IMR-90 (cell line): Measurements from ENCODE around the gene ATG5. TPM values are rescaled to one million over a fixed set of nuclear protein-coding genes. Genes with fewer than 3 reads are reported as not detected.

ENCODE experiments used
- ATAC-seq: fragments of 200-7000 bp; cut with Tn5 transposase; 2 replicates; pipeline ENCODE4 v1.9.1; 2020; ENCODE audit warnings: low read depth, mild to moderate bottlenecking, moderate library complexity
- BruUV-seq: library from RNA; stranded (reverse); fragments of 400-500 nt; replicated peaks from 2 replicates; lab custom pipeline; 2021; lab: Mats Ljungman, UMichigan
- CTCF ChIA-PET: fragments of 300-600 bp; formaldehyde crosslinking; extraction: SDS; loops from one replicate; lab custom pipeline; 2021; ENCODE audit warnings: antibody characterized with exemption; lab: Yijun Ruan, JAX
- POLR2A ChIA-PET: fragments of 300-600 bp; sonication (Branson Sonifier 250); formaldehyde crosslinking; loops from one replicate; lab custom pipeline; 2022; ENCODE audit warnings: antibody characterized with exemption; ENCODE audit not compliant: unreplicated experiment; lab: Charles Lee
- DNase-seq: peaks from one replicate; pipeline ENCODE4 v3.0.0; 2013
- H2AFZ ChIP-seq: replicated peaks from 2 replicates; pipeline ENCODE3; 2013; ENCODE audit warnings: low read length, mild to moderate bottlenecking; ENCODE audit not compliant: poor library complexity
- H2AK5ac ChIP-seq: 2 replicates; pipeline ENCODE4 v1.6.1; 2013; ENCODE audit warnings: low read depth, low read length, inconsistent platforms
- H2AK9ac ChIP-seq: replicated peaks from 2 replicates; pipeline ENCODE3; 2013; ENCODE audit warnings: mild to moderate bottlenecking, low read depth, low read length, moderate library complexity; ENCODE audit not compliant: poor library complexity
- H2BK120ac ChIP-seq: 2 replicates; pipeline ENCODE4 v1.6.1; 2013; ENCODE audit warnings: low read depth, low read length, inconsistent platforms
- H2BK15ac ChIP-seq: 3 replicates; pipeline ENCODE4 v1.6.1; 2013; ENCODE audit warnings: low read depth, low read length, inconsistent platforms
- H2BK20ac ChIP-seq: 2 replicates; pipeline ENCODE4 v1.6.1; 2013; ENCODE audit warnings: low read depth, mild to moderate bottlenecking, inconsistent platforms, low read length, moderate library complexity
- H2BK5ac ChIP-seq: 2 replicates; pipeline ENCODE4 v1.6.1; 2013; ENCODE audit warnings: mild to moderate bottlenecking, low read depth, low read length, inconsistent platforms; ENCODE audit not compliant: poor library complexity, severe bottlenecking
- H3K14ac ChIP-seq: replicated peaks from 2 replicates; pipeline ENCODE4 v1.6.1; 2013; ENCODE audit warnings: low read depth, low read length, inconsistent platforms
- H3K18ac ChIP-seq: 2 replicates; pipeline ENCODE4 v1.6.1; 2013; ENCODE audit warnings: low read depth, low read length, control low read depth
- H3K23ac ChIP-seq: 2 replicates; pipeline ENCODE4 v1.6.1; 2013; ENCODE audit warnings: low read depth, low read length, inconsistent platforms
- H3K27ac ChIP-seq: 2 replicates; pipeline ENCODE4 v1.5.1; 2013; ENCODE audit warnings: mild to moderate bottlenecking, control low read depth, low read length; ENCODE audit not compliant: insufficient read depth
- H3K27me3 ChIP-seq: 2 replicates; pipeline ENCODE4 v1.6.1; 2013; ENCODE audit warnings: low read length; ENCODE audit not compliant: control insufficient read depth, insufficient read depth
- H3K36me3 ChIP-seq: 2 replicates; pipeline ENCODE4 v1.6.1; 2013; ENCODE audit warnings: low read length, mixed read lengths; ENCODE audit not compliant: control insufficient read depth, insufficient read depth
- H3K4ac ChIP-seq: 2 replicates; pipeline ENCODE4 v1.6.1; 2013; ENCODE audit warnings: low read depth, low read length, inconsistent platforms
- H3K4me1 ChIP-seq: 2 replicates; pipeline ENCODE4 v1.6.1; 2013; ENCODE audit warnings: low read length, mixed read lengths; ENCODE audit not compliant: control insufficient read depth, insufficient read depth
- H3K4me2 ChIP-seq: 2 replicates; pipeline ENCODE4 v1.6.1; 2013; ENCODE audit warnings: low read depth, mild to moderate bottlenecking, control low read depth, low read length, moderate library complexity
- H3K4me3 ChIP-seq: 2 replicates; pipeline ENCODE4 v1.5.1; 2013; ENCODE audit warnings: low read depth, mild to moderate bottlenecking, control low read depth, low read length, moderate library complexity; ENCODE audit not compliant: insufficient read depth
- H3K56ac ChIP-seq: 2 replicates; pipeline ENCODE4 v1.6.1; 2013; ENCODE audit warnings: low read length, inconsistent platforms; ENCODE audit not compliant: insufficient read depth; ENCODE audit errors: extremely low read depth
- H3K79me1 ChIP-seq, 2 experiments: 2 replicates each; pipeline ENCODE4 v1.6.1; 2013; ENCODE audit warnings: low read length in 2 of 2, inconsistent platforms in 1 of 2, low read depth in 1 of 2
- H3K9ac ChIP-seq: 2 replicates; pipeline ENCODE4 v1.6.1; 2013; ENCODE audit warnings: low read depth, low read length, control low read depth
- H3K9me1 ChIP-seq: 2 replicates; pipeline ENCODE4 v1.6.1; 2013; ENCODE audit warnings: low read length, inconsistent platforms; ENCODE audit not compliant: insufficient read depth
- H3K9me3 ChIP-seq: 2 replicates; pipeline ENCODE4 v1.6.1; 2013; ENCODE audit warnings: low read length; ENCODE audit not compliant: control insufficient read depth, insufficient read depth
- H4K20me1 ChIP-seq: 2 replicates; pipeline ENCODE4 v1.6.1; 2013; ENCODE audit warnings: low read length, inconsistent platforms; ENCODE audit not compliant: insufficient read depth
- H4K5ac ChIP-seq: 2 replicates; pipeline ENCODE4 v1.6.1; 2013; ENCODE audit warnings: mild to moderate bottlenecking, low read depth, low read length, control low read depth
- H4K8ac ChIP-seq, 2 experiments: 2 replicates each; pipeline ENCODE4 v1.6.1; 2013; ENCODE audit warnings: low read depth in 2 of 2, low read length in 2 of 2, control low read depth in 1 of 2, inconsistent platforms in 1 of 2
- H4K91ac ChIP-seq: 2 replicates; pipeline ENCODE4 v1.6.1; 2013; ENCODE audit warnings: low read depth, low read length, inconsistent platforms; ENCODE audit not compliant: insufficient read depth
- CEBPB ChIP-seq: IDR thresholded peaks from 2 replicates; pipeline ENCODE4 v1.6.1; 2012; ENCODE audit warnings: low read depth, low read length, improper control_type of control experiment
- FOS ChIP-seq: fragments of 150-350 bp; IDR thresholded peaks from 2 replicates; pipeline ENCODE4 v1.6.1; 2016; ENCODE audit warnings: low read depth, low read length
- MAFK ChIP-seq: IDR thresholded peaks from 2 replicates; pipeline ENCODE4 v1.6.1; 2012; ENCODE audit warnings: low read depth, low read length, improper control_type of control experiment
- MAZ ChIP-seq: IDR thresholded peaks from 2 replicates; pipeline ENCODE4 v1.6.1; 2012; ENCODE audit warnings: low read depth, mild to moderate bottlenecking, low read length, improper control_type of control experiment, moderate library complexity, borderline replicate concordance
- MXI1 ChIP-seq: IDR thresholded peaks from 2 replicates; pipeline ENCODE4 v1.6.1; 2012; ENCODE audit warnings: low read depth, mild to moderate bottlenecking, low read length, moderate library complexity, borderline replicate concordance
- NFE2L2 ChIP-seq: fragments of 150-350 bp; IDR thresholded peaks from 2 replicates; pipeline ENCODE4 v1.6.1; 2016; ENCODE audit warnings: low read depth, mild to moderate bottlenecking, low read length
- RAD21 ChIP-seq: IDR thresholded peaks from 2 replicates; pipeline ENCODE4 v1.6.1; 2012; ENCODE audit warnings: low read length, improper control_type of control experiment
- RCOR1 ChIP-seq: IDR thresholded peaks from 2 replicates; pipeline ENCODE4 v1.6.1; 2012; ENCODE audit warnings: mild to moderate bottlenecking, low read length, improper control_type of control experiment; ENCODE audit not compliant: insufficient replicate concordance
- RFX5 ChIP-seq: IDR thresholded peaks from 2 replicates; pipeline ENCODE4 v1.8.0; 2012; ENCODE audit warnings: low read depth, mild to moderate bottlenecking, low read length, moderate library complexity
- SMC3 ChIP-seq: fragments of 150-350 bp; IDR thresholded peaks from 2 replicates; pipeline ENCODE4 v1.6.1; 2016; ENCODE audit warnings: low read depth, mild to moderate bottlenecking, antibody characterized with exemption, low read length, moderate library complexity
- WGBS, 2 experiments: methylation state at CpG; one replicate each; pipeline versions ENCODE4 v1.1.5 to v1.1.7; 2013; ENCODE audit warnings: missing lambda C conversion rate in 2 of 2; ENCODE audit not compliant: insufficient read length in 1 of 2; ENCODE audit errors: extremely low coverage in 2 of 2; 5-methylcytosine and 5-hydroxymethylcytosine counted together
- dilution Hi-C: fragments of 300-500 bp; cut with HindIII; formaldehyde crosslinking; loops from one replicate; pipeline ENCODE4 v1.14.3; 2018; ENCODE audit warnings: low sequenced_read_pairs; ENCODE audit not compliant: unreplicated experiment
- in situ Hi-C: fragments of 300-500 bp; cut with MboI; formaldehyde crosslinking; loops from 3 replicates; pipeline ENCODE4 v1.14.3; 2019; ENCODE audit warnings: low sequenced_read_pairs, inconsistent platforms, mixed read lengths
- intact Hi-C: fragments of 100-400 bp; cut with micrococcal nuclease; formaldehyde crosslinking; loops from 2 replicates; pipeline ENCODE4 v1.10.0; 2022
- polyA plus RNA-seq, 3 experiments: library from polyadenylated mRNA; depleted of rRNA; stranded (reverse); fragments of >200 nt; gene quantifications; 2 replicates each; pipeline ENCODE4 v1.2.3, GENCODE V29; 2012; ENCODE audit warnings: low replicate concordance in 1 of 3
- total RNA-seq: library from RNA; depleted of rRNA; stranded (reverse); fragments of >200 nt; gene quantifications from 2 replicates; pipeline ENCODE4 v1.2.3, GENCODE V29; 2012
- TF ChIP-seq, protein P1 (sequence below): fragments of 150-350 bp; IDR thresholded peaks from 2 replicates; pipeline ENCODE4 v1.6.1; 2017; ENCODE audit warnings: mild to moderate bottlenecking, antibody characterized with exemption, low read length, low read depth

Gene ATG5
- total and polyA plus RNA-seq, 2 of the 4 experiments (the other 2 are of a cell fraction), result 13.5 to 28.0 TPM

DNA sequence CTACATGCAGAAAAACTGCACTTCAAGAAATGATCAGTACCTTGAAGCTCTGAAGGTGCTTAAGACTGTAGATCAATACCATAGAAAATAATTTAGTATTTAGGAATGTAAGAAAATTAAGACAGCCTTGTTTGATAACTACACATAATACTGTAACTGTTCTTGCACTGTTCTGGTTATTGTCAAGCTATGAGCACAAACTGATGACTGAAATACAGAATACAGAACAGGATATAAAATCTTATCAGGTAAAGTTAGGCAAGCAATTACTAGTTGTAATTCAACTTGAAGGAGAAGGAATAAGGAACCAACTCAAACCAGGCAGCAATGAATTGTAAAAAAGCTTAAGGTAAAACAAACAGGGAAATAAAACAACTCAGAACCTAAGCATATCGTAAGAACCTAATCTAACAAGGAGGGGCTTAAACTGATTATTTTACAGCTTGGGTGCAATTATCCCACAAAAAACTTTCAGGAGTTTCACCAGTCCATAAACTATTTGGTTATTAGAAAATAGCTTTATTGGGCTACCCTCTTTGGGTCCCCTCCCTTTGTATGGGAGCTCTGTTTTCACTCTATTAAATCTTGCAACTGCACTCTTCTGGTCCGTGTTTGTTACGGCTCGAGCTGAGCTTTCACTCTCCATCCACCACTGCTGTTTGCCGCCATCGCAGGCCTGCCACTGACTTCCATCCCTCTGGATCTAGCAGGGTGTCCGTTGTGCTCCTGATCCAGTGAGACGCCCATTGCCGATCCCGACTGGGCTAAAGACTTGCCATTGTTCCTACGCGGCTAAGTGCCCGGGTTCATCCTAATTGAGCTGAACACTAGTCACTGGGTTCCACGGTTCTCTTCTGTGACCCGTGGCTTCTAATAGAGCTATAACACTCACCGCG, 97.7 kb downstream of the ATG5 start (continued):
- TF ChIP-seq RFX5, result no peak
- no peak for TF ChIP-seq NFE2L2

DNA sequence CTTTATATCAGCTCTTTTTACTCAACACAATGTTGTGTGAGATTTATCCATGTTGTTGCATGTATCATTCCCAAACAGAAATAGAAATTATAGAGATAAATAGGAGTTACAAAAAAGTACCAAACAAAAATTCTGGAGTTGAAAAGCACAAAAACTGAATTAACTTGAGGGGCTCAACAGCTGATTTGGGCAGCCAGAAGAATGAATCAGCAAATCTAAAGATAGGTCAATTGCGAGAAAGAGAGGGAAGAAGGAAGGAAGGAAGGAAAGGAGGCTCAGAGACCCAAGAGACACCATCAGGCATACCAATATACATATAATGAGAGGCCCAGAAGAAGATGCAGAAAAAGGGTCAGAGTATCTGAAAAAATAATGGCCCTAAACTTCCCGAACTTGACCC, 98.9 kb downstream of the ATG5 start:
- BruUV-seq, result no TSS peak
- in situ Hi-C loops (loop anchor here (10.0 kb wide), 2 partner anchors 492 to 742 kb away; no protein-coding TSS in a partner anchor), intact Hi-C loops (no loop called here), dilution Hi-C loops (no loop called here)
- Histone ChIP-seq H3K18ac (no peak overlapping the region), H4K8ac (no peak overlapping the region), H2AK5ac (no peak overlapping the region), H3K56ac (no peak overlapping the region), H3K9ac (no peak overlapping the region), H3K79me1 (peaks cover 7% of the 10 kb centered on the region in 2 experiments; a peak in 3 of 4 replicates), H2BK120ac (no peak overlapping the region), H3K9me3 (no peaks in the 10 kb centered on the region), H3K4me3 (no peak overlapping the region), H4K91ac (no peak overlapping the region), H3K23ac (no peak overlapping the region), H3K4ac (no peak overlapping the region), H2AFZ (no peak overlapping the region), H2BK20ac (no peak overlapping the region), H4K20me1 (no peaks in the 10 kb centered on the region), H3K27me3 (no peaks in the 10 kb centered on the region), H2BK15ac (no peak overlapping the region), H3K4me2 (no peak overlapping the region), H2AK9ac (no peak overlapping the region), H3K14ac (no peak overlapping the region), H3K27ac (no peak overlapping the region), H3K36me3 (0 out of 2 replicates have a peak, but pooled peaks cover 3% of the 10 kb centered on the region), H3K4me1 (no peaks in the 10 kb centered on the region), H3K9me1 (no peaks in the 10 kb centered on the region), H4K5ac (no peak overlapping the region), H2BK5ac (no peak overlapping the region)
- ATAC-seq (no peak), DNase-seq (no peak)
- WGBS, 2 experiments, result no CpG with 5 or more reads among the region's 2 CpGs
- TF ChIP-seq MAFK (no peak), RAD21 (no peak), FOS (no peak), CEBPB (no peak), RCOR1 (no peak), MAZ (no peak), MXI1 (no peak), RFX5 (no peak), SMC3 (no peak)
- TF ChIP-seq, protein P1, sequence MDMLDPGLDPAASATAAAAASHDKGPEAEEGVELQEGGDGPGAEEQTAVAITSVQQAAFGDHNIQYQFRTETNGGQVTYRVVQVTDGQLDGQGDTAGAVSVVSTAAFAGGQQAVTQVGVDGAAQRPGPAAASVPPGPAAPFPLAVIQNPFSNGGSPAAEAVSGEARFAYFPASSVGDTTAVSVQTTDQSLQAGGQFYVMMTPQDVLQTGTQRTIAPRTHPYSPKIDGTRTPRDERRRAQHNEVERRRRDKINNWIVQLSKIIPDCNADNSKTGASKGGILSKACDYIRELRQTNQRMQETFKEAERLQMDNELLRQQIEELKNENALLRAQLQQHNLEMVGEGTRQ, result no peak
- POLR2A ChIA-PET, result no interaction called here
- CTCF ChIA-PET, result no interaction called here
